Measurements from ENCODE around the gene PLTP.

Gene PLTP

GRCh38 chr20:45873409-45874103, 38.4 kb downstream of the PLTP start:
- H3K9me3 Mint-ChIP-seq = no peaks in the 10 kb centered on the region
- peaks cover 2% of the 10 kb centered on the region for H3K4me1 Mint-ChIP-seq
- peaks cover 6% of the 10 kb centered on the region for H3K36me3 Mint-ChIP-seq
- H3K27me3 Mint-ChIP-seq = no peaks in the 10 kb centered on the region
- H3K27ac Mint-ChIP-seq = no peak overlapping the region
- no peak overlapping the region for H3K4me3 Mint-ChIP-seq
- no peak for ATAC-seq (ENCODE audit: low read depth)
- DNase-seq (ENCODE audit: low spot score in 2 of 2) = no peak

DNA sequence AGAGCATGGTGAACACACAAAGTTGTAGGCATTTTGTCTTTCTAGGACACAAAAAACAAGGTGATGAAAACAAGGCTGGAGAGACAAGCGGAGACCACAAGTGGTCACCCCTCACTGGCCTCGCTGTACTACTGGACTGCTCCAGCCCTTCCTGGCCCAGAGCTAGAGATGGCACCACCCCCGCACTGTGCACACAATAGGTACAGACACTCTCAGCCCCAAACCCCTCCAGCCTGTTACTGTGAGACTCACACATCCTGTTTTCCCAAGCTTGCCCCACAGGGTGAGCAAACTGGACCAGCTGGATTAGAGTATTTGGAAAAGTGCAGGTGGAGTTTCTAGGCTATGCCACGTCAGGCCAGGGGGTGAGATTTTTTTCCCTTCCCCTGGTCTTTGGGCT, 39.3 kb downstream of the PLTP start:
- ATAC-seq (ENCODE audit: low read depth) = no peak
- Mint-ChIP-seq H3K27ac (no peak overlapping the region), H3K4me3 (no peak overlapping the region), H3K27me3 (no peaks in the 10 kb centered on the region), H3K36me3 (peaks cover 6% of the 10 kb centered on the region), H3K4me1 (peaks cover 2% of the 10 kb centered on the region), H3K9me3 (no peaks in the 10 kb centered on the region)
- no peak for DNase-seq (ENCODE audit: low spot score in 2 of 2)

DNA sequence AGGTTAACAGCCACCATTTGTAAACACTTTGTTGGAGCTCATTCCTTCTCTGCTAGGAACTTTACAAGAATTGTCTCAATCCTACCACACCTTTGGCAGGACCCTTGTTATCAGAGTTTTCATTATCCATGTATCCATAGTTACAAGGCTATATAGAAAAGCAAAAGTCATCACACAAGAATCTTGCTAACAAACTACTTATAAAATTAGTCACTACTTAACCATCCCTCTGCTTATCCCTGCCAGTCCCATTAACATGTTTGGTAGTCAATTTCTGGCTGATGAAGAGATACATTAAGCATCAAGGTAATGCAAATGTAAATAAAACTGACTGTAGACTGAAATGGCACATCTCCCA, 44.2 kb downstream of the PLTP start:
- DNase-seq (ENCODE audit: low spot score in 2 of 2) = no peak
- Mint-ChIP-seq H3K4me3 (no peak overlapping the region), H3K27me3 (no peaks in the 10 kb centered on the region), H3K36me3 (peaks cover 6% of the 10 kb centered on the region), H3K27ac (no peak overlapping the region), H3K4me1 (peaks cover 7% of the 10 kb centered on the region), H3K9me3 (no peaks in the 10 kb centered on the region)
- ATAC-seq (ENCODE audit: low read depth) = no peak

DNA sequence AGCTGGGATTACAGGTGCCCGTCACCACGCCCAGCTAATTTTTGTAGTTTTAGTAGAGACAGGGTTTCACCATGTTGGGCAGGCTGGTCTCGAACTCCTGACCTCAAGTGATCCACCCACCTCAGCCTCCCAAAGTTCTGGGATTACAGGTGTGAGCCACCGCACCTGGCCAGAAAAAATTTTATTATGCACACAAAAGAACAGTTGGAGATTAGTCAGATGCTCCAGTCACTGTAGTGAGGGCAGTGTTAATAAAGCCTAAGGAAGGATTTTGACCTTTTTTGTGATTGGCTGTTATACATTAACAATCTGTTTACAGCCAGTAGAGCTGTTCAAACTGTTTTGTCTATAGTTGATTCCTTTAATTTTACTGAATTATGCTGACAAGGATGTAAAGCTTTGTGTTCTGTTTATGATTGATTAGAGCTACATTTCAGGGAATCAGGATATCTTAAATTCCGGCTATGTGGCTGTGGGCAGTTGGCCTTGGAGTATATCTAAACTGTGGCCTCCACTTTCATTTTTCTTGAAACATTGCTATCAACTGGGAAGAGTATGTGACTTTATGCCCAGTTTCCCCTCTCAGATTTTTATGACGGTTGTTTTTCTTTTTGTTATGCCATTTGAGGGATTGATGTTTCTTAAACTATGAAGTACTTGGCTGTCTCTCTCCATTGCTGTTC, 44.7 kb downstream of the PLTP start:
- peaks cover 6% of the 10 kb centered on the region for H3K4me1 Mint-ChIP-seq
- ATAC-seq (ENCODE audit: low read depth) (no peak), DNase-seq (ENCODE audit: low spot score in 2 of 2) (no peak)
- H3K27ac Mint-ChIP-seq = no peak overlapping the region
- no peaks in the 10 kb centered on the region for H3K9me3 Mint-ChIP-seq
- H3K36me3 Mint-ChIP-seq = peaks cover 4% of the 10 kb centered on the region
- H3K27me3 Mint-ChIP-seq = no peaks in the 10 kb centered on the region
- no peak overlapping the region for H3K4me3 Mint-ChIP-seq

- Mint-ChIP-seq H3K4me3 (no peak overlapping the region), H3K27ac (no peak overlapping the region), H3K27me3 (no peaks in the 10 kb centered on the region), H3K4me1 (peaks cover 5% of the 10 kb centered on the region), H3K9me3 (no peaks in the 10 kb centered on the region), H3K36me3 (peaks cover 3% of the 10 kb centered on the region)
- ATAC-seq (ENCODE audit: low read depth) = no peak
- no peak for DNase-seq (ENCODE audit: low spot score in 2 of 2)
Measured at GRCh38 chr20:45866454-45866853, 45.5 kb downstream of the PLTP start.

DNA sequence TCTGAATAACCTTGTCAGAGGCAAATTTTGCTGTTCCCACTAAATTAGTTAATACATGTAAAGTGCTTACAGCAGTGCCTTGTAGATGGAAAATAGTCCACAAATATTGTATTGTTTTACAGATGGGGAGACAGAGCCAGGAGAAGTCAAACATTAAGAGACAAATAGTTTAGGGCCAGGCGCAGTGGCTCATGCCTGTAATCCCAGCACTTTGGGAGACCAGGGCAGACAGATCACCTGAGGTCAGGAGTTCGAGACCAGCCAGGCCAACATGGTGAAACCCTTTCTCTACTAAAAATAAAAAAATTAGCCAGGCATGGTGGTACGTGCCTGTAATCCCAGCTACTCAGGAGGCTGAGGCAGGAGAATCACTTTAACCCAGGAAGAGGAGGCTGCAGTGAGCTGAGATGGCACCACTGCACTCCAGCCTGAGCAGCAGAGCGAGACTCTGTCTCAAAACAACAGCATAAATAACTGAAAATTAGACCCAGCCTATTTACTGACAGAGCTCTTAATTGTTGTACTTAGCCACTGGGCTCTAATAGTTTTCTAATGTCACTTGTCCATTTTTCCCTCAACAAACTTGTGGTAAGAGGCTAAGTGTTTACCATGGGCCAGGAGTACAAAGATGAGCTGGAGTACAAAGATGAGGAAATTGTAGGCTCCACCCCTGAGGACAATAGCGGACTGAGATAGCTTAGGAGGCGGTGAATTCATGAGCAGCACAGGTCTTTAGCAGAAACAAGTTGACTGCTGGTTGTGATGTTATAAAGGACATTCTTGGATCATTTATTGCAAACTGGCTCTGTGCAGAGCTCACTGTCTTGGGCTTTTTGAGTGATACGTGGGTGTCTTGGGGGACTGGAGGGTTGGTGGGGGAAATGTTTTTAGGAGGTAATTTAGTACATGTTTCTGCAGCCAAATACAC, 48.1 kb downstream of the PLTP start:
- no peak for ATAC-seq (ENCODE audit: low read depth)
- H3K4me1 Mint-ChIP-seq = peaks cover 10% of the 10 kb centered on the region
- H3K36me3 Mint-ChIP-seq = peaks cover 3% of the 10 kb centered on the region
- no peak for DNase-seq (ENCODE audit: low spot score in 2 of 2)
- no peaks in the 10 kb centered on the region for H3K9me3 Mint-ChIP-seq
- H3K27ac Mint-ChIP-seq = no peak overlapping the region
- no peaks in the 10 kb centered on the region for H3K27me3 Mint-ChIP-seq
- H3K4me3 Mint-ChIP-seq = no peak overlapping the region

GRCh38 chr20:45861221-45862075, 50.5 kb downstream of the PLTP start:
- H3K4me3 Mint-ChIP-seq = no peak overlapping the region
- DNase-seq (ENCODE audit: low spot score in 2 of 2) (no peak), ATAC-seq (ENCODE audit: low read depth) (no peak)
- H3K9me3 Mint-ChIP-seq = no peaks in the 10 kb centered on the region
- H3K27ac Mint-ChIP-seq = no peak overlapping the region
- H3K4me1 Mint-ChIP-seq = peaks cover 16% of the 10 kb centered on the region
- no peaks in the 10 kb centered on the region for H3K27me3 Mint-ChIP-seq
- H3K36me3 Mint-ChIP-seq = peaks cover 3% of the 10 kb centered on the region

DNA sequence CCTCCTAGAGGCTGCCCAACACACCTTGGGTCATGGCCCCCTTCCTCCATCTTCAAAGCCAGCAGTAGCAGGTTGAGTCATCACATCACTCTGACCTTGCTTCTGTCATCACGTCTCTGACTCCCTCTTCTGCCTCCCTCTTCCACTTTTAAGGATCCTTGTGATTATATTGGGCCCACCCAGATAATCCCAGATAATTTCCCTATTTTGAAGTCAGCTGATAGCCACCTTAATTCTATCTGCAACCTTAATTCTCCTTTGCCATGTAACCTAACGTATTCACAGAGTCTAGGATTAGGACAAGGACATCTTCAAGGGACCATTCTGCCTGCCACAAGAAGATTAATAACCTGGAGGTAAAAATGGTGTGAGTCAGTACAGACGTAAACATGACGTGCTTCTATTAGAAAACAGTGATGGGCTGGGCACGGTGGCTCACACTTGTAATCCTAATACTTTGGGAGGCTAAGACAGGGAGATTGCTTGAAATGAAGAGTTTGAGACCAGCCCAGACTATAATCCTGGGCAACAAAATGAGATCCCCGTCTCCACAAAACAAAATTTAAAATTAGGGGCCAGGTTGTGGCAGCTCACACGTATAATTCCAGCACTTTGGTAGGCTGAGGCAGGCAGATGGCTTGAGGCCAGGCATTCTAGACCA, 51.3 kb downstream of the PLTP start:
- ATAC-seq (ENCODE audit: low read depth) = no peak
- H3K4me1 Mint-ChIP-seq = peaks cover 16% of the 10 kb centered on the region
- no peak for DNase-seq (ENCODE audit: low spot score in 2 of 2)
- H3K27me3 Mint-ChIP-seq = no peaks in the 10 kb centered on the region
- no peaks in the 10 kb centered on the region for H3K9me3 Mint-ChIP-seq
- H3K36me3 Mint-ChIP-seq = peaks cover 3% of the 10 kb centered on the region
- H3K4me3 Mint-ChIP-seq = no peak overlapping the region
- H3K27ac Mint-ChIP-seq = no peak overlapping the region

DNA sequence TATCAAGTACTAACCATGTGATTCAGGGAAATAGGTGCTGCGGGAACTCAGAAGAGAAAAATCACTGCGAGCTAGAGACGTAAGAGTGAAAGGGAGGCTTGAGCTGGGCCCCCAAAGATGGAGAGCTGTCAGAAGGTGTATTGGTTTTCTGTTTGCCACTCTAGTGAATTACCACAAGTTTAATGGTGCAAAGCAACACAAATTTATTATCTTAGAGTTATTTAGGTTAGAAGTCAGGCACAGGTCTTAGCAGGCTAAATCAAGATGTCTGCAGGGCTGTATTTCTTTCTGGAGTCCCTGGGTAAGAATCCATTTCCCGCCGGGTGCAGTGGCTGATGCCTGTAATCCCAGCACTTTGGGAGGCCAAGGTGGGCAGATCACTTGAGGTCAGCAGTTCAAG, 52.0 kb downstream of the PLTP start:
- H3K9me3 Mint-ChIP-seq = no peaks in the 10 kb centered on the region
- H3K4me1 Mint-ChIP-seq = peaks cover 16% of the 10 kb centered on the region
- no peak for DNase-seq (ENCODE audit: low spot score in 2 of 2)
- ATAC-seq (ENCODE audit: low read depth) = no peak
- H3K4me3 Mint-ChIP-seq = no peak overlapping the region
- H3K27me3 Mint-ChIP-seq = no peaks in the 10 kb centered on the region
- peaks cover 3% of the 10 kb centered on the region for H3K36me3 Mint-ChIP-seq
- no peak overlapping the region for H3K27ac Mint-ChIP-seq

DNA sequence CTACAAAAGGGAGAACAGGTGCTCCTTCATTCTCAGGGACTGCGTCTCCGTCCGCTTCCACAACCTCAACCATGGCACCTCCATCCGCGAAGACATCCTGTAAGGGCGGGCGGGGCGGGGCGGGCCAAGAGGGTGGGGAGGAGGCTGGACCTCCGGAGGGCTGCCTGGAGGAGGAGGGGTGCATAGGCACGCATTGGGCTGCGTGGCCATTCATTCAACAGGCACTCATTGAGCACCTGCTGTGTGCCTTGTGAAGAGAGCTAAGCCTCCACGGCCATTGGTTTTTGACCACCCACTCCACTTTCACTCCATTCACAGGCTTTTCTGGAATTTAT, 54.1 kb downstream of the PLTP start:
- peaks cover 13% of the 10 kb centered on the region for H3K4me1 Mint-ChIP-seq
- H3K27me3 Mint-ChIP-seq = no peaks in the 10 kb centered on the region
- ATAC-seq (ENCODE audit: low read depth) (peak; percentile 9), DNase-seq (ENCODE audit: low spot score in 2 of 2) (no peak)
- H3K27ac Mint-ChIP-seq = peak overlapping the region; percentile 93
- peak overlapping the region; percentile 96 for H3K4me3 Mint-ChIP-seq
- H3K9me3 Mint-ChIP-seq = no peaks in the 10 kb centered on the region
- H3K36me3 Mint-ChIP-seq = peaks cover 2% of the 10 kb centered on the region

GRCh38 chr20:45857114-45857881, 54.7 kb downstream of the PLTP start, which contains the start of the genes ACOT8 and ZSWIM3:
Gene ACOT8 (minus strand): TSS chr20:45857392. CDS start chr20:45857315, 77 bp downstream.
Gene ZSWIM3 (plus strand): TSS chr20:45857614. CDS start chr20:45857826, 212 bp downstream.
- Mint-ChIP-seq H3K27me3 (no peaks in the 10 kb centered on the region), H3K4me3 (peak within 1 kb of the TSS; percentile 96), H3K9me3 (no peaks in the 10 kb centered on the region), H3K36me3 (peaks cover 4% of the 10 kb centered on the region), H3K27ac (peak within 1 kb of the TSS; percentile 93), H3K4me1 (peaks cover 13% of the 10 kb centered on the region)
- DNase-seq (ENCODE audit: low spot score in 2 of 2) (peak; percentile 79 to 96), ATAC-seq (ENCODE audit: low read depth) (peak; percentile 96)

DNA sequence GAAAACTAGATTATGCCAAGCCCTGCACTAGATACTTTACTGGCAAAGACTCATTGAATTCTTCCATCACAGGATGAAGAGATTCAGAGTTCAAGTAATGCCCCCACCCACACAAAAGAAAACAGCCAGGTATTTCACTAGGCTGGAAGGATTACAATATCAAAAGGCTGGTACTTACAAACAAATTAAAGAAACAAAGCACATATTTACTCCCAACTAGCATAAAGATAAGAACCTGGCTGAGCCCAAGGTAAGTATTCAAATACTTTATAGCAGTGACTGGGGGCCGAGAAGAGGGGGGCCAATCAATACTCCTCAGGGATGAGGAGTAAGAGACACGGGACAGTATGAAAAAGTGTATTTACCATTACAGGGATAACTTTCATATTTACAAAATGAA, 58.5 kb downstream of the PLTP start:
- H3K4me1 Mint-ChIP-seq = peaks cover 8% of the 10 kb centered on the region
- no peaks in the 10 kb centered on the region for H3K9me3 Mint-ChIP-seq
- ATAC-seq (ENCODE audit: low read depth) = no peak
- H3K27me3 Mint-ChIP-seq = no peaks in the 10 kb centered on the region
- H3K27ac Mint-ChIP-seq = no peak overlapping the region
- peaks cover 8% of the 10 kb centered on the region for H3K36me3 Mint-ChIP-seq
- H3K4me3 Mint-ChIP-seq = no peak overlapping the region
- DNase-seq (ENCODE audit: low spot score in 2 of 2) = no peak
